BLaER1 treated with 17β-estradiol and CSF1 and Interleukin-3, amounts not matched to agents 10 nM and 100 nM (cell line): ENCODE measurements around the gene HOMEZ.

Experiments used
- H3K27ac ChIP-seq, 11 experiments: shearing (Covaris generic); formaldehyde crosslinking; 2 replicates each; pipeline ENCODE4 v1.8.1; 2022
- H3K27me3 ChIP-seq, 11 experiments: shearing (Covaris generic); formaldehyde crosslinking; 2 replicates each; pipeline ENCODE4 v1.8.1; 2022
- H3K36me3 ChIP-seq, 11 experiments: shearing (Covaris generic); formaldehyde crosslinking; 2 replicates each; pipeline ENCODE4 v1.8.1; 2022
- H3K4me1 ChIP-seq, 10 experiments: shearing (Covaris generic); formaldehyde crosslinking; 2 replicates each; pipeline ENCODE4 v1.8.1; 2022
- H3K4me2 ChIP-seq, 11 experiments: shearing (Covaris generic); formaldehyde crosslinking; 2 replicates each; pipeline ENCODE4 v1.8.1; 2022
- H3K4me3 ChIP-seq, 10 experiments: shearing (Covaris generic); formaldehyde crosslinking; 2 replicates each; pipeline ENCODE4 v1.8.1; 2022
- H3K9ac ChIP-seq, 11 experiments: shearing (Covaris generic); formaldehyde crosslinking; 2 replicates each; pipeline ENCODE4 v1.8.1; 2022
- H3K9me3 ChIP-seq, 11 experiments: shearing (Covaris generic); formaldehyde crosslinking; replicated peaks in 1 of 11; 2 replicates each; pipeline ENCODE4 v1.8.1; 2022
- H4K20me1 ChIP-seq, 11 experiments: shearing (Covaris generic); formaldehyde crosslinking; 2 replicates each; pipeline ENCODE4 v1.8.1; 2022
- Cebpa-rat ChIP-seq, 11 experiments: shearing (Covaris generic); IDR thresholded peaks; 2 replicates each; pipeline ENCODE4 v1.8.1; 2022

The HOMEZ gene

GRCh38 chr14:23301288-23301968 is 15.5 kb upstream of the HOMEZ start:
- Histone ChIP-seq H3K9ac (peak overlapping the region; percentile 89 to 98 (median 95)), H3K4me3 (peak overlapping the region; percentile 69 to 91 (median 82)), H3K4me2 (peak overlapping the region; percentile 88 to 99 (median 95)), H3K9me3 (no peaks in the 10 kb centered on the region), H3K27ac (peak overlapping the region; percentile 86 to 99 (median 94); a peak in 21 of 22 replicates), H3K36me3 (peaks cover 14 to 28% (median 18%) of the 10 kb centered on the region in 11 experiments; a peak in 17 of 22 replicates), H4K20me1 (no peaks in the 10 kb centered on the region), H3K27me3 (no peaks in the 10 kb centered on the region), H3K4me1 (peaks cover 43 to 57% (median 52%) of the 10 kb centered on the region in 10 experiments)
- TF ChIP-seq Cebpa-rat (IDR thresholded peaks at IDR 0.05): no peak

DNA sequence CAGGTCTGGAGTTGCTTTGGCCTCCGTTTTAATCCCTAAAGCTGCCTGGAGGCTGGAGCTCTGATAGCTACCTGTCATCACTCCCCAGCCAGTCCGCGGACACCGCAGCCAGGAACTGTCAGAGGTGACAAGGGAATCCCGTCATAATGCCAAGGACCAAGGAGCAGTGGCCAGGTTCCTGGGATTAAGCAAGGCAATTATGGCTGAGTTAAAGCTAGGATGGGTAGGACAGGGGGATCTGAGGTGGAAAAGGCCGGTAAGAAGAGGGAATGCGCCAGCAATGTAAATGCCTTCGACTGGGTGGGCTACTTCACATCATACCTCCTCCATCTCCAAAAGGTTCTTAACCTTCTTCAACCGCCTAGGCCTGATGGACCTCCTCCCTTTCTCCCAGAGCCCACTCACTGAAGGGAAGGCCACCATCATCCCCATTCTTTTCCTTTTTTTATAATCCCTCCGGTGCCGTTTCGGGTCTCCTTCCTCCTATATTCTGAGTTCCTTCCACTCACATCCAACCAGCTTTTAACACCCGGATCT is 14.8 kb upstream of the HOMEZ start:
- peaks cover 14 to 34% (median 21%) of the 10 kb centered on the region in 11 experiments; a peak in 17 of 22 replicates for H3K36me3 ChIP-seq
- peak overlapping the region; percentile 86 to 99 (median 94) for H3K27ac ChIP-seq
- H4K20me1 ChIP-seq: no peaks in the 10 kb centered on the region
- peaks cover 37 to 50% (median 46%) of the 10 kb centered on the region in 10 experiments for H3K4me1 ChIP-seq
- no peaks in the 10 kb centered on the region for H3K9me3 ChIP-seq
- no peak for TF ChIP-seq Cebpa-rat (IDR thresholded peaks at IDR 0.05)
- peak overlapping the region; percentile 80 to 98 (median 96) for H3K4me2 ChIP-seq
- peak overlapping the region; percentile 69 to 91 (median 82) for H3K4me3 ChIP-seq
- H3K27me3 ChIP-seq: no peaks in the 10 kb centered on the region
- H3K9ac ChIP-seq: peak overlapping the region; percentile 89 to 98 (median 95)

DNA sequence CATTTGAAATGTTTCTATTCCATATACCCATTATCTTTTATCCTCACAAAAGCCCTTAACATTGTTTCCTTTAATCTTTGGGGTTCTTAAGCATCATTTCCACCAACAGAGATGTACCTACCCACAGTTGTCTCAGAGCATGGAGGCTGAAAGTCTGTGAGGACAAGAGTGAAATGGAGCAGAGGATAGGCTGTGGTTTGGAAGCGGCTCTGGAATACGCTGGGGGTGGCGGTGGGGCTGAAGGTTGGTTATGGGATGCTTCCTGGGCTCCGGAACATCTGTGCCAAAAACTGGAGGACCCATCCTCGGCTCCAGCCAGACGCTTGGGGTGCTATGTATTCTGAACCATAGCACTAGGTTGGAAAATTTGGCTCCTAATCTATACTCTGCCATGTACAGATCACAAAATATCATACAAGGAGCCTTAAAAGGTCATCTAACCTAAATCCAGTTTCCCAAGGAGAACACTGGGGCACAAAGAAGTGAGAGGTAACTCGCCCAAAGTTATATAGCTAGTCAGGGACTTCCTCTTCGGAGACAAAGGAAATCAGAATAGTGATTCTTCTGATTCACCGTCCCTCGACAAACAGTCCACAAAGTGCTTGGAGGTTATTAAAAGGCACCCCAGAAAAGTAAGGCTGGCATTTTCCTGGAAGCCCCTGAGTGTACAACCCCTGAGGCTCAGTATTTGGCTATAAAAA is 14.2 kb upstream of the HOMEZ start:
- peak overlapping the region; percentile 80 to 98 (median 96) for H3K4me2 ChIP-seq
- peaks cover 14 to 34% (median 21%) of the 10 kb centered on the region in 11 experiments; a peak in 17 of 22 replicates for H3K36me3 ChIP-seq
- H3K27me3 ChIP-seq: no peaks in the 10 kb centered on the region
- peak overlapping the region; percentile 86 to 99 (median 94) for H3K27ac ChIP-seq
- no peaks in the 10 kb centered on the region for H3K9me3 ChIP-seq
- no peaks in the 10 kb centered on the region for H4K20me1 ChIP-seq
- H3K4me1 ChIP-seq: peaks cover 31 to 47% (median 41%) of the 10 kb centered on the region in 10 experiments
- H3K9ac ChIP-seq: peak overlapping the region; percentile 89 to 98 (median 95)
- TF ChIP-seq Cebpa-rat (IDR thresholded peaks at IDR 0.05): no peak
- peak overlapping the region; percentile 69 to 91 (median 82) for H3K4me3 ChIP-seq

DNA sequence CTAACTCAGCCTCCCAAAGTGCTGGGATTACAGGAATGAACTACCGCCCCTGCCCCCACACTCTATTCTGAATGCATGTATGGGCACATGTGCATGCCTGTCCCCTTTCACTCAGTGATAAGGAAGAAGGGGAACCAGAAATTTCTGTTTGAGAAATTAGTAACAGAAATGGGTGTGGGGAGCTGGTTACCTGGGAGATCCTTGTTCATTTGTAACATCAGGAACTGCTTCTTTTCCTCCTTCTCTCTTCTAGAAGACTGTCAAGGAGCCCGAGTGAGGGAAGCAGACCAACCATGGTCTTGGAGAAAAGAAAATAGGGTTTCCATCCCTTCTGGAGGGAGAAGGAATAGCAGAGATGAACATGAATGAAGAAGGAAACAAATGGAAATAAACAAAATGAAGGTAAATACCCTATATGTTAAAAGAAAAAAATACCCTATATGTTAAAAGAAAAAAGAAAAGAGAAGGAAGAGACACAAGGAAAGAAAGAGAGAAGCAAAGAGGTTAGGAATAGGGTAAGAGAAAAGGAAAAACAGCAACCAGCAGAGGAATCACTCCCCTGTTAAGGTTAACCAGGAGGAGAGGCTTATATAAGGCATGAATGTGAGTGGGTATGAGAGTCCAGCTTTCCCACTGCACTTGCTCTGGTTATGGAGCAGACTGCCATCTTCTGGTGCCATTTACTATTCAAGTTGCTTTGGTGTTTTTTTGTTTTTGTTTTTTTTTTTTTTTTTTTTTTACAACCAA is 13.5 kb upstream of the HOMEZ start:
- Histone ChIP-seq H3K4me2 (peak overlapping the region; percentile 80 to 98 (median 96)), H3K9ac (peak overlapping the region; percentile 89 to 98 (median 95); a peak in 20 of 22 replicates), H3K9me3 (no peaks in the 10 kb centered on the region), H3K36me3 (peaks cover 14 to 34% (median 21%) of the 10 kb centered on the region in 11 experiments; a peak in 17 of 22 replicates), H3K27ac (peak overlapping the region in 9 of 11 experiments; percentile 86 to 99 (median 96); a peak in 16 of 22 replicates), H4K20me1 (no peaks in the 10 kb centered on the region), H3K4me1 (peaks cover 33 to 49% (median 44%) of the 10 kb centered on the region in 10 experiments), H3K4me3 (peak overlapping the region in 9 of 10 experiments; percentile 69 to 91 (median 84); a peak in 13 of 20 replicates), H3K27me3 (no peaks in the 10 kb centered on the region)
- TF ChIP-seq Cebpa-rat (IDR thresholded peaks at IDR 0.05): no peak

GRCh38 chr14:23297611-23298277 is 11.8 kb upstream of the HOMEZ start:
- Histone ChIP-seq H3K36me3 (peaks cover 14 to 34% (median 21%) of the 10 kb centered on the region in 11 experiments; a peak in 17 of 22 replicates), H3K27me3 (no peaks in the 10 kb centered on the region), H3K4me2 (peak overlapping the region in 3 of 11 experiments; percentile 80 to 93 (median 92); a peak in 5 of 22 replicates), H3K9me3 (no peaks in the 10 kb centered on the region), H4K20me1 (no peaks in the 10 kb centered on the region), H3K4me1 (peaks cover 24 to 41% (median 35%) of the 10 kb centered on the region in 10 experiments), H3K27ac (peak overlapping the region in 3 of 11 experiments; percentile 13 to 99 (median 22); a peak in 3 of 22 replicates), H3K9ac (peak overlapping the region in 5 of 11 experiments; percentile 6 to 96 (median 56); a peak in 10 of 22 replicates), H3K4me3 (no peak overlapping the region)
- no peak for TF ChIP-seq Cebpa-rat (IDR thresholded peaks at IDR 0.05)

GRCh38 chr14:23297096-23297495 is 11.2 kb upstream of the HOMEZ start:
- Histone ChIP-seq H4K20me1 (no peaks in the 10 kb centered on the region), H3K27ac (peak overlapping the region in 1 of 11 experiments; percentile 22; a peak in 1 of 22 replicates), H3K4me3 (no peak overlapping the region), H3K9me3 (no peaks in the 10 kb centered on the region), H3K4me2 (no peak overlapping the region), H3K9ac (peak overlapping the region in 2 of 11 experiments; percentile 56 to 96; a peak in 4 of 22 replicates), H3K27me3 (no peaks in the 10 kb centered on the region), H3K36me3 (peaks cover 14 to 34% (median 21%) of the 10 kb centered on the region in 11 experiments; a peak in 17 of 22 replicates), H3K4me1 (peaks cover 22 to 41% (median 33%) of the 10 kb centered on the region in 10 experiments)
- TF ChIP-seq Cebpa-rat (IDR thresholded peaks at IDR 0.05): no peak

DNA sequence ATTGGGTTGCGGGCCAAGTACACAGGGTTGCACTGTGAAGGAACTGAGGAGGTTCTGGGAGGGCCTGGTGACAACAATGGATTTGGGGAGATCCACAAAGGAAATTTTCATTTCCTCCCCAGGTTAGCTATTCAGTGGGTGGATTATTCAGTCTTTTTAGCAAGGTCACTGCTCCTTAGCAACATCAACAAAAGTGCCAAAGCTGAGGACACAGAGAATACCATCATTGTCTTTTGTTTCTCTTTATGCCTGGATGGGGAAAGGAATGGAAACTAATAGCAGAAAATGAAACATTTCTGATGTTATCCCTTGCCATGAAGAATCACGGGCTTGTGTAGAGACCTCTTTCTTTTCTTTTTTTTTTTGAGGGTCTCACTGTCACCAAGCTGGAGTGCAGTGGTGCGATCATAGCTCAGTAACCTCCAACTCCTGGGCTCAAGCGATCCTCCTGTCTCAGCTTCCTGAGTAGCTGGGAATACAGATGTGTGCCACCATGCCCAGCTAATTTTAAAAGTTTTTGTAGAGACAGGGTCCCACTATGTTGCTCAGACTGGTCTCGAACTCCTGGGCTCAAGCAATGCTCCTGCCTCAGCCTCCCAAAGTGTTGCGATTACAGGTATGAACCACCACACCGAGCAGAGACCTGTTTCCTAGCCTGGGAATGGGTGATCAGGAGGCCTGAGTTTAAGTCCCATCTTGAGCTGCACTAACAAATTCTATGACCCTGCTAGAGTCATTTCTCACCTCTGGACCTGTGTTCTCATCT is 10.3 kb upstream of the HOMEZ start:
- TF ChIP-seq Cebpa-rat (IDR thresholded peaks at IDR 0.05): no peak
- Histone ChIP-seq H3K4me2 (no peak overlapping the region), H4K20me1 (no peaks in the 10 kb centered on the region), H3K27me3 (no peaks in the 10 kb centered on the region), H3K27ac (no peak overlapping the region), H3K9me3 (no peaks in the 10 kb centered on the region), H3K36me3 (peaks cover 14 to 34% (median 21%) of the 10 kb centered on the region in 11 experiments; a peak in 17 of 22 replicates), H3K9ac (peak overlapping the region in 2 of 11 experiments; percentile 4 to 33; a peak in 1 of 22 replicates), H3K4me1 (peaks cover 22 to 41% (median 33%) of the 10 kb centered on the region in 10 experiments), H3K4me3 (no peak overlapping the region)
